Measurements from ENCODE around the gene MXI1.

DNA sequence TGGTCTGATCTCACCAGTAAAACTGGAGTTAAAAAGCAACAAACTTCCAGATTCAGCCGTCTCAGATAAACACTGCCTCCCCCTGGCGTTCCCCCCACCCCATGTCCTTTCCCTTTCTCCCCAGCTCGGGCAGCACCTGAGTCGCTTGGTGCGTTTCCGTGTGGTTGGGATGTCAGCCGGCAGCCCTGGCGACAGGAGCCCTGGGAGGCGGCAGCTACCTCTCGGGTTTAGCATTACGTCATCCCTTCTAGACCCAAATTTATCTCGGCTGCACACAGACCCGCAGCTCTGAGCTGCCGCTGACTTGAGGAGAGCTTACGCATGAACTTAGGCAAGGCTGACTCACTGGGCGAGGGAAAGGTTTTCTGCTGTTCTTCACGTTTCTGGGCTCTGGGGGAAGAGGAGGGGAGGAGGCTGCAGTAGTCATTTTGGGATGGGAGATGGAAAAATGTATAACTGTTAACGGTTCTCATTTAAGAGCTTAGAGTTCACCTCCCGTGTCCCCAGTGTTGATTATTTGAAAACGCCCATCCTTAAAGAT lies 14.4 kb downstream of the MXI1 start:
- peak; percentile 92 for TF ChIP-seq CEBPB (IDR thresholded peaks at IDR 0.05; ENCODE audit: low read depth, low read length)
- peak; percentile 88 for TF ChIP-seq BHLHE40 (IDR thresholded peaks at IDR 0.05; ENCODE audit: low read depth, low read length)
- peak; percentile 10; the same call in 1 of the 2 replicates for TF ChIP-seq RAD21 (IDR thresholded peaks at IDR 0.05; ENCODE audit: low read length)
